Measurements from ENCODE around the gene RAPSN. TPM values are rescaled to one million over a fixed set of nuclear protein-coding genes. Genes with fewer than 3 reads are reported as not detected.

RAPSN gene
- total RNA-seq, 1 donor = 0.43 TPM

DNA sequence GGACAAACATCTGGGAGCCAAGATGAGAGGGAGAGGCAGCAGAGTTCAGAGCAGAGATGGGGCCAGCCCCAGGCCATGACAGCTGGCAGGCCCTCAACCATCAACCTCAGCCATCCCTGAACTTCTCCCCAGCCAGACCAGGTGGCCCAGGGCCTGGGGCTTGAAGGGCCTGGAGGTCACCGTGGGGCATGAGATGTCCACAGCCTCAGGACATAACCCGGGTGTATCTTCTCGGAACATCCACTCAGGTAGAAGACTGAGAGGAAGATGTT lies 53.0 kb downstream of the RAPSN start:
- TF ChIP-seq CTCF (IDR thresholded peaks at IDR 0.05; ENCODE audit: insufficient read depth, low read depth, low read length) = no peak
- no peak for DNase-seq (ENCODE audit: low read depth)
- H3K4me3 ChIP-seq (ENCODE audit: low read depth, low read length) = no peak overlapping the region

GRCh38 chr11:47395223-47396048 lies 53.5 kb downstream of the RAPSN start:
- no peak for DNase-seq (ENCODE audit: low read depth)
- H3K4me3 ChIP-seq (ENCODE audit: low read depth, low read length) = no peak overlapping the region
- TF ChIP-seq CTCF (IDR thresholded peaks at IDR 0.05; ENCODE audit: insufficient read depth, low read depth, low read length) = no peak

GRCh38 chr11:47394322-47395222 lies 54.4 kb downstream of the RAPSN start:
- H3K4me3 ChIP-seq (ENCODE audit: low read depth, low read length) = no peak overlapping the region
- DNase-seq (ENCODE audit: low read depth) = peak; percentile 57
- TF ChIP-seq CTCF (IDR thresholded peaks at IDR 0.05; ENCODE audit: insufficient read depth, low read depth, low read length) = no peak

DNA sequence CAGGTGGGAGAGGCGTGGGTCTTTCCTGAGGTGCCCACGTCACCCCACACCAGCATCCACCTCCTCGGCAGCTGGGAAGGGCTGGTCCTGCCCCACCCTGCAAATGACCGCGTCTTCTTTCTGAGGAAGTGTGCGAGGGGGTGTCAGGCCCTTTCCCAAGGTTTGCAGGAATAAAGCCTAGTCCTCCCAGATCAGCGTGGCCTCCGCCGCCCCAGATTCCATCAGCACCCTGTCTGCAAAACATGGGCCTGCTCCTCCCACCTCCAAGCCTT lies 55.0 kb downstream of the RAPSN start:
- no peak for TF ChIP-seq CTCF (IDR thresholded peaks at IDR 0.05; ENCODE audit: insufficient read depth, low read depth, low read length)
- DNase-seq (ENCODE audit: low read depth) = no peak
- H3K4me3 ChIP-seq (ENCODE audit: low read depth, low read length) = no peak overlapping the region

DNA sequence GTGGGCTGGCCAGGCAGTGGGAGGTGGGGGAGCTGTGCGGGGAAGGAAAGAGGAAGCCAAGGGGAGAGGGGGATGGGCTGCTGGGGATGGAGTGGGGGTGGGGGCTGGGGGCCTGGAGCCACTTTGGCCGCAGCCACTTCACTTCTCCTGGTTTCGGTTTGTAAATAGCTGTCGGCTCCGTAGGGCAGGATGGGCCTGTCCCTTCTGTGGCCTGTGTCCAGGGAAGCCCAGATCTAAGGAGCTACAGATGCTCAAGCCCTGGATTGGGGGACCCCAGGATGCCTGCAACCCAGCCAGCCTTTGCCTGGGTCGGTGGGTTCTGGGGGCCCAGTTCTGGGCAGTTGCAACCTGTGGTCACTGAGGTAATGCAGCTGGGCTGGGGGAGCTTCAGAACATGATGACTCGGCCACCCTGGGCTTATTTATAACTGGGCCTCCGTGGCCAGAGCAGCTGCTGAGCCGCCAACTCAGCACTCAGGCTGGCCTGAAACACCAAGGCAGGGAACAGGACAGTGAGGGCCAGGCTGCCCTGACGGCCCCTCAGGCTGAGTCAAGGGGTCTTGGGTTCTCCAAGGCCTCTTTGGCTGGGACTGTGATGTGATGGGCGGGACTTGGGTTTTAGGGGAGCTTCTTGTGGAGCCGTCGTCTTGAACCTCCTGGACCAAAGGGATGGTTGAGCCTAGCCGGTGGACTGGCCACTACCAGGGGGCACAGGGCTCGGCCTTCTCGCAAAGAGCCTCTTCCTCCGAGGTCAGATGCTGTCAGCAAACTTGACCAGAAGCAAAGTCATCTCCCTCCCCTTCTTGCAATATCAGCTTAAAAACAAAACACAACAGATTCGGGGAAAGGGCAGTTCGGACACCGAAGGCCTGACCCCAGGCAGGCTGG lies 55.5 kb downstream of the RAPSN start:
- peak; percentile 67 for DNase-seq (ENCODE audit: low read depth)
- H3K4me3 ChIP-seq (ENCODE audit: low read depth, low read length) = no peak overlapping the region
- TF ChIP-seq CTCF (IDR thresholded peaks at IDR 0.05; ENCODE audit: insufficient read depth, low read depth, low read length) = no peak

GRCh38 chr11:47392546-47393162 lies 56.3 kb downstream of the RAPSN start:
- TF ChIP-seq CTCF (IDR thresholded peaks at IDR 0.05; ENCODE audit: insufficient read depth, low read depth, low read length) = no peak
- DNase-seq (ENCODE audit: low read depth) = no peak
- H3K4me3 ChIP-seq (ENCODE audit: low read depth, low read length) = no peak overlapping the region
